ENCODE results near the gene GNA15. TPM values are rescaled to one million over a fixed set of nuclear protein-coding genes. Genes with fewer than 3 reads are reported as not detected.
A peak's percentile ranks its signal among the peaks of the same experiment; 100 is the strongest.
"Not testable (repeated sequence)": the region's sequence is repeated elsewhere in the genome, so short reads cannot be mapped to it uniquely, and the experiment has no call there.

GNA15 gene
- total RNA-seq, 1 experiment from 2014 or later = 3.7 TPM

- DNase-seq (ENCODE audit: low spot score) = no peak
- in situ Hi-C loops (cut with HindIII; ENCODE audit: low sequenced_read_pairs) = no loop called here
These were observed 7.0 kb downstream of the GNA15 start for GRCh38 chr19:3142781-3143337.

GRCh38 chr19:3145909-3146676, 10.3 kb downstream of the GNA15 start:
- in situ Hi-C loops (cut with HindIII; ENCODE audit: low sequenced_read_pairs) = no loop called here
- no peak for DNase-seq (ENCODE audit: low spot score)

- in situ Hi-C loops (cut with HindIII; ENCODE audit: low sequenced_read_pairs) = no loop called here
- no peak for DNase-seq (ENCODE audit: low spot score)
These were observed 10.9 kb downstream of the GNA15 start for GRCh38 chr19:3146677-3147100.

GRCh38 chr19:3148503-3148902, 12.7 kb downstream of the GNA15 start:
- in situ Hi-C loops (cut with HindIII; ENCODE audit: low sequenced_read_pairs) = no loop called here
- DNase-seq (ENCODE audit: low spot score) = no peak

GRCh38 chr19:3149089-3149488, 13.3 kb downstream of the GNA15 start:
- in situ Hi-C loops (cut with HindIII; ENCODE audit: low sequenced_read_pairs) = no loop called here
- no peak for DNase-seq (ENCODE audit: low spot score)

- in situ Hi-C loops (cut with HindIII; ENCODE audit: low sequenced_read_pairs) = no loop called here
- DNase-seq (ENCODE audit: low spot score) = peak; percentile 10
These were observed 14.0 kb downstream of the GNA15 start for GRCh38 chr19:3149526-3150505.

- in situ Hi-C loops (cut with HindIII; ENCODE audit: low sequenced_read_pairs) = no loop called here
These were observed 15.0 kb downstream of the GNA15 start for GRCh38 chr19:3150739-3151329.

GRCh38 chr19:3151563-3152418, 16.0 kb downstream of the GNA15 start:
- in situ Hi-C loops (cut with HindIII; ENCODE audit: low sequenced_read_pairs) = no loop called here
- DNase-seq (ENCODE audit: low spot score) = no peak

More at GRCh38 chr19:3150739-3151329, 15.0 kb downstream of the GNA15 start:
- DNase-seq (ENCODE audit: low spot score) = no peak

GRCh38 chr19:3152419-3152780, 16.6 kb downstream of the GNA15 start:
- DNase-seq (ENCODE audit: low spot score) = no peak
- in situ Hi-C loops (cut with HindIII; ENCODE audit: low sequenced_read_pairs) = no loop called here

- no peak for DNase-seq (ENCODE audit: low spot score)
- in situ Hi-C loops (cut with HindIII; ENCODE audit: low sequenced_read_pairs) = no loop called here
These were observed 17.7 kb downstream of the GNA15 start for GRCh38 chr19:3153286-3154230.

- in situ Hi-C loops (cut with HindIII; ENCODE audit: low sequenced_read_pairs); DNase-seq (ENCODE audit: low spot score): not testable (repeated sequence)
These were observed 18.6 kb downstream of the GNA15 start for GRCh38 chr19:3154447-3154846.

- in situ Hi-C loops (cut with HindIII; ENCODE audit: low sequenced_read_pairs) = no loop called here
- no peak for DNase-seq (ENCODE audit: low spot score)
These were observed 19.3 kb downstream of the GNA15 start for GRCh38 chr19:3154957-3155736.

GRCh38 chr19:3157096-3157845, 21.4 kb downstream of the GNA15 start:
- no peak for DNase-seq (ENCODE audit: low spot score)
- in situ Hi-C loops (cut with HindIII; ENCODE audit: low sequenced_read_pairs) = no loop called here

- no peak for DNase-seq (ENCODE audit: low spot score)
- in situ Hi-C loops (cut with HindIII; ENCODE audit: low sequenced_read_pairs) = no loop called here
These were observed 23.7 kb downstream of the GNA15 start for GRCh38 chr19:3159565-3159964.

- DNase-seq (ENCODE audit: low spot score) = no peak
- in situ Hi-C loops (cut with HindIII; ENCODE audit: low sequenced_read_pairs) = no loop called here
These were observed 24.4 kb downstream of the GNA15 start for GRCh38 chr19:3160219-3160618.

- no peak for DNase-seq (ENCODE audit: low spot score)
- in situ Hi-C loops (cut with HindIII; ENCODE audit: low sequenced_read_pairs) = no loop called here
These were observed 25.6 kb downstream of the GNA15 start for GRCh38 chr19:3161453-3161852.
